K562 (cell line): ENCODE data around the gene CCDC15. TPM values are rescaled to one million over a fixed set of nuclear protein-coding genes. Genes with fewer than 3 reads are reported as not detected.

Experiments used
- ATAC-seq: fragments of 200-7000 bp; cut with Tn5 transposase; 3 replicates; pipeline ENCODE4 v1.9.1; 2020; ENCODE audit warnings: moderate library complexity
- BruUV-seq: library from RNA; stranded (reverse); fragments of 400-500 nt; replicated peaks from 2 replicates; lab custom pipeline; 2021; lab: Mats Ljungman, UMichigan
- CTCF ChIA-PET: fragments of 300-600 bp; formaldehyde crosslinking; extraction: SDS; loops from one replicate; lab custom pipeline; 2021; ENCODE audit warnings: low intra/inter-chr PET ratio; lab: Yijun Ruan, JAX
- POLR2A ChIA-PET: fragments of 300-600, 350-650 bp; sonication (Branson Sonifier 250); formaldehyde crosslinking; extraction: SDS; loops from one replicate; lab custom pipeline; 2021; ENCODE audit warnings: antibody characterized with exemption, inconsistent platforms; lab: Yijun Ruan, JAX
- DNase-seq, 4 experiments: peaks; one replicate each; pipeline versions ENCODE4 v3.0.0 to v3.0.0-alpha.2; 2011 to 2018; ENCODE audit warnings: low spot score in 3 of 4, mixed read lengths in 3 of 4; ENCODE audit errors: extremely low read depth in 1 of 4
- FAIRE-seq: peaks from 2 replicates; lab custom pipeline; 2011; peaks lifted over from hg19 to GRCh38; lab: Jason Lieb, UNC
- H2AFZ ChIP-seq: 2 replicates; pipeline ENCODE4 v1.6.0; 2011; ENCODE audit warnings: low read depth, low read length, control low read depth, inconsistent platforms
- H3K27ac ChIP-seq: fragments of 200-600 bp; 3 replicates; pipeline ENCODE4 v1.8.0; 2011; ENCODE audit warnings: low read depth, mild to moderate bottlenecking, control low read depth, inconsistent platforms, low read length, moderate library complexity, mixed read lengths; ENCODE audit errors: extremely low read depth
- H3K27me3 ChIP-seq, 2 experiments: fragments of 300-600 bp in 1 of 2; 2 replicates in 1 of 2; 3 replicates in 1 of 2; pipeline versions ENCODE4 v1.6.0 to v1.8.0; 2011; ENCODE audit warnings: inconsistent platforms in 2 of 2, low read length in 2 of 2, mild to moderate bottlenecking in 1 of 2, mixed read lengths in 1 of 2, moderate library complexity in 1 of 2; ENCODE audit not compliant: control insufficient read depth in 2 of 2, insufficient read depth in 2 of 2
- H3K36me3 ChIP-seq: fragments of 300-600 bp; 3 replicates; pipeline ENCODE4 v1.8.0; 2011; ENCODE audit warnings: mild to moderate bottlenecking, low read length, inconsistent platforms; ENCODE audit not compliant: control insufficient read depth, insufficient read depth
- H3K4me1 ChIP-seq, 2 experiments: fragments of 200-600 bp in 1 of 2; replicated peaks in 1 of 2; 2 replicates in 1 of 2; 3 replicates in 1 of 2; pipeline versions ENCODE4 v1.5.1 to v1.8.0; 2011; ENCODE audit warnings: inconsistent platforms in 2 of 2, low read length in 2 of 2, mild to moderate bottlenecking in 1 of 2, mixed read lengths in 1 of 2, moderate library complexity in 1 of 2; ENCODE audit not compliant: control insufficient read depth in 2 of 2, insufficient read depth in 2 of 2
- H3K4me2 ChIP-seq: 2 replicates; pipeline ENCODE4 v1.6.1; 2011; ENCODE audit warnings: low read length, control low read depth, inconsistent platforms, mixed read lengths; ENCODE audit not compliant: insufficient read depth
- H3K4me3 ChIP-seq: fragments of 200-600 bp; sonication (generic), shearing (Covaris generic); 2 replicates; pipeline ENCODE4 v1.5.1; 2016; ENCODE audit warnings: control low read depth, inconsistent platforms
- H3K79me2 ChIP-seq: fragments of 200-600 bp; 3 replicates; pipeline ENCODE4 v1.8.0; 2011; ENCODE audit warnings: low read length, inconsistent platforms; ENCODE audit not compliant: control insufficient read depth, insufficient read depth
- H3K9ac ChIP-seq, 2 experiments: 2 replicates each; pipeline versions ENCODE4 v1.6.0 to v1.6.1; 2011; ENCODE audit warnings: low read depth in 2 of 2, low read length in 2 of 2, control low read depth in 1 of 2, inconsistent platforms in 1 of 2, mild to moderate bottlenecking in 1 of 2, mixed read lengths in 1 of 2; ENCODE audit not compliant: insufficient read depth in 1 of 2
- H3K9me1 ChIP-seq: one replicate; pipeline ENCODE4 v1.6.0; 2011; ENCODE audit warnings: inconsistent platforms, mild to moderate bottlenecking, low read length, moderate library complexity; ENCODE audit not compliant: control insufficient read depth, insufficient read depth
- H3K9me3 ChIP-seq: replicated peaks from 2 replicates; pipeline ENCODE4 v1.5.1; 2011; ENCODE audit warnings: low read depth, low read length, inconsistent platforms; ENCODE audit not compliant: control insufficient read depth, insufficient read depth
- H4K20me1 ChIP-seq: replicated peaks from 2 replicates; pipeline ENCODE4 v1.6.1; 2011; ENCODE audit warnings: low read length, inconsistent platforms, mixed read lengths; ENCODE audit not compliant: control insufficient read depth, insufficient read depth
- ARID2 ChIP-seq: fragments of 450-650 bp; IDR thresholded peaks from 2 replicates; pipeline ENCODE4 v1.6.1; 2017; ENCODE audit warnings: antibody characterized with exemption, mild to moderate bottlenecking
- ARNT ChIP-seq, 2 experiments: fragments of 450-650 bp; IDR thresholded peaks; 2 replicates each; pipeline ENCODE4 v1.6.1; 2016; ENCODE audit warnings: mild to moderate bottlenecking in 1 of 2
- CC2D1A ChIP-seq: fragments of 450-650 bp; IDR thresholded peaks from 2 replicates; pipeline ENCODE4 v1.6.1; 2017; ENCODE audit warnings: mild to moderate bottlenecking
- CREM ChIP-seq: IDR thresholded peaks from 2 replicates; pipeline ENCODE4 v1.6.1; 2014; ENCODE audit warnings: antibody characterized with exemption, low read depth
- E2F3 ChIP-seq: fragments of 250-450 bp; sonication (Bioruptor Pico); IDR thresholded peaks from 2 replicates; pipeline ENCODE4 v1.4.0; 2020; ENCODE audit warnings: mild to moderate bottlenecking
- HDAC1 ChIP-seq, 2 experiments: fragments of 450-650 bp; IDR thresholded peaks; 2 replicates each; pipeline ENCODE4 v1.6.1; 2016 to 2017; ENCODE audit warnings: inconsistent platforms in 1 of 2, mild to moderate bottlenecking in 1 of 2, moderate library complexity in 1 of 2
- KLF16 ChIP-seq: IDR thresholded peaks from 2 replicates; pipeline ENCODE4 v1.6.1; 2016; ENCODE audit warnings: antibody characterized with exemption
- MCM5 ChIP-seq: fragments of 450-650 bp; IDR thresholded peaks from 2 replicates; pipeline ENCODE4 v1.6.1; 2016; ENCODE audit warnings: low read depth
- NFATC3 ChIP-seq: fragments of 450-650 bp; IDR thresholded peaks from 2 replicates; pipeline ENCODE4 v1.6.1; 2017; ENCODE audit warnings: mild to moderate bottlenecking
- NR2C1 ChIP-seq, 2 experiments: fragments of 450-650 bp; IDR thresholded peaks; 2 replicates each; pipeline ENCODE4 v1.6.1; 2017; ENCODE audit warnings: mild to moderate bottlenecking in 2 of 2, antibody characterized with exemption in 1 of 2, inconsistent platforms in 1 of 2, missing compliant biosample characterization in 1 of 2, missing genetic modification characterization in 1 of 2
- PKNOX1 ChIP-seq: fragments of 450-650 bp; IDR thresholded peaks from 2 replicates; pipeline ENCODE4 v1.6.1; 2016
- POLR2G ChIP-seq: fragments of 200-400 bp; formaldehyde crosslinking; IDR thresholded peaks from 2 replicates; pipeline ENCODE4 v1.6.1; 2017; ENCODE audit warnings: low read depth, mild to moderate bottlenecking, antibody characterized with exemption, low read length, moderate library complexity
- RAD21 ChIP-seq, 2 experiments: fragments of 250-450 bp in 1 of 2; fragments of 450-650 bp in 1 of 2; sonication (Bioruptor Pico) in 1 of 2; formaldehyde crosslinking in 1 of 2; IDR thresholded peaks in 1 of 2; conservative IDR thresholded peaks in 1 of 2; 2 replicates each; pipeline versions ENCODE4 v1.4.0 to v1.8.0; 2020 to 2022; ENCODE audit warnings: mild to moderate bottlenecking in 2 of 2, moderate library complexity in 1 of 2
- RBM17 ChIP-seq: fragments of 200-400 bp; formaldehyde crosslinking; IDR thresholded peaks from 2 replicates; pipeline ENCODE4 v1.6.1; 2017; ENCODE audit warnings: low read depth, mild to moderate bottlenecking, low read length, borderline replicate concordance
- RCOR1 ChIP-seq, 2 experiments: IDR thresholded peaks; 2 replicates each; pipeline ENCODE4 v1.6.1; 2012; ENCODE audit warnings: low read depth in 2 of 2, low read length in 2 of 2, borderline replicate concordance in 1 of 2, improper control_type of control experiment in 1 of 2
- RUNX1 ChIP-seq: sonication (generic); IDR thresholded peaks from 2 replicates; pipeline ENCODE4 v1.6.1; 2016; ENCODE audit warnings: antibody characterized with exemption, low read depth
- SMC3 ChIP-seq: conservative IDR thresholded peaks from 2 replicates; pipeline ENCODE4 v1.6.1; 2011; ENCODE audit warnings: low read depth, low read length, improper control_type of control experiment; ENCODE audit not compliant: insufficient read depth
- SREBF2 ChIP-seq: sonication (generic); formaldehyde crosslinking; IDR thresholded peaks from 2 replicates; pipeline ENCODE4 v1.4.0; 2020; ENCODE audit warnings: mild to moderate bottlenecking, missing genetic modification reagents
- WGBS: fragments of 100-300 bp; shearing (Covaris generic); methylation state at CpG from one replicate; pipeline ENCODE4 v1.1.6; 2016; ENCODE audit warnings: low coverage, mixed read lengths; ENCODE audit not compliant: insufficient coverage; ENCODE audit errors: missing lambda C conversion rate; 5-methylcytosine and 5-hydroxymethylcytosine counted together
- in situ Hi-C: fragments of 300-500 bp; cut with MboI; formaldehyde crosslinking; loops from 4 replicates; pipeline ENCODE4 v1.15.0; 2018; ENCODE audit warnings: inconsistent platforms, mixed read lengths
- intact Hi-C: fragments of 100-400 bp; cut with micrococcal nuclease; formaldehyde crosslinking; loops from 2 replicates; pipeline ENCODE4 v1.14.2; 2022
- polyA plus RNA-seq, 8 experiments: library from polyadenylated mRNA; depleted of rRNA in 4 of 8; stranded (reverse) in 5 of 8; unstranded in 3 of 8; fragments of >200 nt; fragmentation: Nextera tagmentation in 2 of 8; fragmentation: Illumina TruSeq in 1 of 8; extraction: Ambion mirVana in 2 of 8; extraction: Trizol in 1 of 8; gene quantifications; 2 replicates each; pipeline versions ENCODE4 v1.2.1 to v1.2.3, GENCODE V29; 2011 to 2014; ENCODE audit warnings: inconsistent platforms in 1 of 8, missing spikeins in 1 of 8
- total RNA-seq, 7 experiments: library from RNA; depleted of rRNA in 6 of 7; stranded (reverse); fragments of >200 nt in 6 of 7; fragmentation: Illumina TruSeq in 2 of 7; extraction: Trizol in 2 of 7; gene quantifications; 2 replicates each; pipeline versions ENCODE4 v1.2.1 to v1.2.3, GENCODE V29; 2011 to 2021; ENCODE audit warnings: low replicate concordance in 1 of 7
- TF ChIP-seq, protein P1 (sequence below): fragments of 250-450 bp; sonication (Bioruptor Pico); IDR thresholded peaks from 2 replicates; pipeline ENCODE4 v1.4.0; 2020; ENCODE audit warnings: mild to moderate bottlenecking, moderate library complexity

Gene CCDC15
- total and polyA plus RNA-seq, 9 of the 15 experiments (the other 6 are each of a cell fraction or from before 2014, with no cell fraction given): 1.9 to 9.2 (median 3.9) TPM

- Histone ChIP-seq H4K20me1 (no peaks in the 10 kb centered on the region), H3K27me3 (no peaks in the 10 kb centered on the region), H3K9me1 (no peaks in the 10 kb centered on the region), H3K9me3 (no peaks in the 10 kb centered on the region), H3K79me2 (no peaks in the 10 kb centered on the region), H3K36me3 (peaks cover 4% of the 10 kb centered on the region; the same call in 2 of the 3 replicates), H2AFZ (no peak overlapping the region), H3K9ac (no peak overlapping the region), H3K4me3 (no peak overlapping the region), H3K4me2 (no peak overlapping the region), H3K4me1 (no peaks in the 10 kb centered on the region), H3K27ac (no peak overlapping the region)
- WGBS: 20% methylated on average over 5 of the region's 5 CpGs
- intact Hi-C loops (loop anchor here (1.0 to 5.0 kb wide), 4 partner anchors 112 to 910 kb away; no protein-coding TSS in a partner anchor), in situ Hi-C loops (loop anchor here (10.0 to 25.0 kb wide), 3 partner anchors 153 to 925 kb away; partner anchors contain the start of genes HYLS1 and TMEM218)
- ChIA-PET POLR2A (no interaction called here), CTCF (interaction anchor here (0.7 to 2.0 kb wide), 8 partner anchors 112 to 909 kb away, joined by 3 to 16 read pairs (median 4); no protein-coding TSS in a partner anchor)
- DNase-seq (peak; percentile 41 to 77 (median 54)), ATAC-seq (peak; percentile 96), FAIRE-seq (peak; percentile 93)
- no TSS peak for BruUV-seq
- TF ChIP-seq CREM: no peak
- TF ChIP-seq NFATC3: no peak
- no peak for TF ChIP-seq POLR2G
- peak; percentile 53; the same call in 1 of the 2 replicates for TF ChIP-seq ARID2
- TF ChIP-seq RUNX1: no peak
- TF ChIP-seq RCOR1 (IDR thresholded peaks at IDR 0.05; ENCODE audit: borderline replicate concordance in 1 of 2, low read depth in 2 of 2, low read length in 2 of 2): peak in 1 of 2 experiments; percentile 27; a peak in 1 of 4 replicates
- no peak for TF ChIP-seq HDAC1 (IDR thresholded peaks at IDR 0.05)
- TF ChIP-seq SMC3: peak; percentile 74
- TF ChIP-seq NR2C1 (IDR thresholded peaks at IDR 0.05): no peak
- TF ChIP-seq NR2C1 (tag; IDR thresholded peaks at IDR 0.05): no peak
- TF ChIP-seq MCM5: no peak
- TF ChIP-seq, protein P1, sequence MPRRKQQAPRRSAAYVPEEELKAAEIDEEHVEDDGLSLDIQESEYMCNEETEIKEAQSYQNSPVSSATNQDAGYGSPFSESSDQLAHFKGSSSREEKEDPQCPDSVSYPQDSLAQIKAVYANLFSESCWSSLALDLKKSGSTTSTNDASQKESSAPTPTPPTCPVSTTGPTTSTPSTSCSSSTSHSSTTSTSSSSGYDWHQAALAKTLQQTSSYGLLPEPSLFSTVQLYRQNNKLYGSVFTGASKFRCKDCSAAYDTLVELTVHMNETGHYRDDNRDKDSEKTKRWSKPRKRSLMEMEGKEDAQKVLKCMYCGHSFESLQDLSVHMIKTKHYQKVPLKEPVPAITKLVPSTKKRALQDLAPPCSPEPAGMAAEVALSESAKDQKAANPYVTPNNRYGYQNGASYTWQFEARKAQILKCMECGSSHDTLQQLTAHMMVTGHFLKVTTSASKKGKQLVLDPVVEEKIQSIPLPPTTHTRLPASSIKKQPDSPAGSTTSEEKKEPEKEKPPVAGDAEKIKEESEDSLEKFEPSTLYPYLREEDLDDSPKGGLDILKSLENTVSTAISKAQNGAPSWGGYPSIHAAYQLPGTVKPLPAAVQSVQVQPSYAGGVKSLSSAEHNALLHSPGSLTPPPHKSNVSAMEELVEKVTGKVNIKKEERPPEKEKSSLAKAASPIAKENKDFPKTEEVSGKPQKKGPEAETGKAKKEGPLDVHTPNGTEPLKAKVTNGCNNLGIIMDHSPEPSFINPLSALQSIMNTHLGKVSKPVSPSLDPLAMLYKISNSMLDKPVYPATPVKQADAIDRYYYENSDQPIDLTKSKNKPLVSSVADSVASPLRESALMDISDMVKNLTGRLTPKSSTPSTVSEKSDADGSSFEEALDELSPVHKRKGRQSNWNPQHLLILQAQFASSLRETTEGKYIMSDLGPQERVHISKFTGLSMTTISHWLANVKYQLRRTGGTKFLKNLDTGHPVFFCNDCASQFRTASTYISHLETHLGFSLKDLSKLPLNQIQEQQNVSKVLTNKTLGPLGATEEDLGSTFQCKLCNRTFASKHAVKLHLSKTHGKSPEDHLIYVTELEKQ (CRISPR knock-in tag): no peak
- no peak for TF ChIP-seq E2F3
- TF ChIP-seq CC2D1A: 0 out of 2 replicates have a peak, but pooled peaks have one; percentile 23
- TF ChIP-seq RAD21 (CRISPR knock-in tag; conservative IDR thresholded peaks at IDR 0.05 in 1 of 2, IDR thresholded peaks at IDR 0.05 in 1 of 2): peak; percentile 95 to 96
- no peak for TF ChIP-seq SREBF2 (CRISPR knock-in tag)
- no peak for TF ChIP-seq KLF16
- peak in 1 of 2 experiments; percentile 74; a peak in 2 of 4 replicates for TF ChIP-seq ARNT (IDR thresholded peaks at IDR 0.05)
- no peak for TF ChIP-seq RBM17
- no peak for TF ChIP-seq PKNOX1
Measured at GRCh38 chr11:124961972-124962609, 8.1 kb downstream of the CCDC15 start.
